Fibroblast of skin of back (primary cell): ENCODE measurements around the gene PAX5.

Experiments
- DNase-seq: peaks from one replicate; pipeline ENCODE4 v3.0.0-alpha.2; 2013

PAX5 gene

GRCh38 chr9:36828611-36829013, 205.5 kb downstream of the PAX5 start:
- no peak for DNase-seq

GRCh38 chr9:36827593-36827992, 206.5 kb downstream of the PAX5 start:
- DNase-seq, result no peak

GRCh38 chr9:36826581-36826980, 207.5 kb downstream of the PAX5 start:
- DNase-seq, result no peak

GRCh38 chr9:36825179-36825578, 208.9 kb downstream of the PAX5 start:
- no peak for DNase-seq

- DNase-seq, result no peak
Measured at GRCh38 chr9:36823934-36824333, 210.1 kb downstream of the PAX5 start.

GRCh38 chr9:36823466-36823865, 210.6 kb downstream of the PAX5 start:
- no peak for DNase-seq

GRCh38 chr9:36822201-36822600, 211.9 kb downstream of the PAX5 start:
- DNase-seq, result no peak

GRCh38 chr9:36820392-36820861, 213.6 kb downstream of the PAX5 start:
- DNase-seq, result no peak

GRCh38 chr9:36818965-36819870, 214.8 kb downstream of the PAX5 start:
- DNase-seq, result no peak

- DNase-seq, result no peak
Measured at GRCh38 chr9:36818242-36818938, 215.7 kb downstream of the PAX5 start.

- no peak for DNase-seq
Measured at GRCh38 chr9:36817160-36817834, 216.8 kb downstream of the PAX5 start.

- no peak for DNase-seq
Measured at GRCh38 chr9:36816371-36816770, 217.7 kb downstream of the PAX5 start.

GRCh38 chr9:36815566-36816348, 218.3 kb downstream of the PAX5 start:
- no peak for DNase-seq

GRCh38 chr9:36815023-36815422, 219.0 kb downstream of the PAX5 start:
- no peak for DNase-seq

GRCh38 chr9:36813154-36813553, 220.9 kb downstream of the PAX5 start:
- no peak for DNase-seq

- DNase-seq, result no peak
Measured at GRCh38 chr9:36812556-36812955, 221.5 kb downstream of the PAX5 start.

GRCh38 chr9:36808251-36808650, 225.8 kb downstream of the PAX5 start:
- DNase-seq, result no peak

GRCh38 chr9:36803961-36804360, 230.1 kb downstream of the PAX5 start:
- DNase-seq, result no peak

- peak; percentile 45 for DNase-seq
Measured at GRCh38 chr9:36802201-36802920, 231.7 kb downstream of the PAX5 start.

GRCh38 chr9:36800455-36800854, 233.6 kb downstream of the PAX5 start:
- no peak for DNase-seq

GRCh38 chr9:36798350-36799065, 235.6 kb downstream of the PAX5 start:
- DNase-seq, result no peak
